K562 (cell line): ENCODE data around the gene WT1. TPM values are rescaled to one million over a fixed set of nuclear protein-coding genes. Genes with fewer than 3 reads are reported as not detected.

Experiments used
- CBX1 ChIP-seq: sonication (generic); IDR thresholded peaks from 2 replicates; pipeline ENCODE4 v1.6.1; 2016; ENCODE audit warnings: antibody characterized with exemption, low read depth, mild to moderate bottlenecking
- CEBPB ChIP-seq: fragments of 450-650 bp; IDR thresholded peaks from 2 replicates; pipeline ENCODE4 v1.6.1; 2016; ENCODE audit warnings: missing genetic modification characterization, missing compliant biosample characterization
- CREM ChIP-seq: IDR thresholded peaks from 2 replicates; pipeline ENCODE4 v1.6.1; 2014; ENCODE audit warnings: antibody characterized with exemption, low read depth
- EWSR1 ChIP-seq: fragments of 450-650 bp; IDR thresholded peaks from 2 replicates; pipeline ENCODE4 v1.6.1; 2018; ENCODE audit warnings: borderline replicate concordance, mild to moderate bottlenecking, low read depth, moderate library complexity; ENCODE audit not compliant: partially characterized antibody
- MEF2A ChIP-seq: IDR thresholded peaks from 2 replicates; pipeline ENCODE4 v1.6.1; 2011; ENCODE audit warnings: low read depth, mild to moderate bottlenecking, low read length, moderate library complexity; ENCODE audit not compliant: control insufficient read depth
- MTA3 ChIP-seq: fragments of 450-650 bp; formaldehyde crosslinking; IDR thresholded peaks from 2 replicates; pipeline ENCODE4 v1.6.1; 2017; ENCODE audit warnings: mild to moderate bottlenecking, borderline replicate concordance
- SMAD4 ChIP-seq: fragments of 250-450 bp; sonication (Bioruptor Pico); conservative IDR thresholded peaks from 2 replicates; pipeline ENCODE4 v1.8.0; 2021; ENCODE audit warnings: inconsistent platforms, mild to moderate bottlenecking, moderate library complexity
- TCF7L2 ChIP-seq: fragments of 150-350 bp; IDR thresholded peaks from 2 replicates; pipeline ENCODE4 v1.6.1; 2016; ENCODE audit warnings: low read depth, mild to moderate bottlenecking, low read length, moderate library complexity
- TEAD1 ChIP-seq, 2 experiments: fragments of 450-650 bp in 1 of 2; sonication (generic) in 1 of 2; formaldehyde crosslinking; IDR thresholded peaks; 2 replicates each; pipeline versions ENCODE4 v1.4.0 to v1.8.0; 2020 to 2022; ENCODE audit warnings: mild to moderate bottlenecking in 2 of 2, missing genetic modification reagents in 1 of 2
- TFAP4 ChIP-seq: sonication (generic); formaldehyde crosslinking; IDR thresholded peaks from 2 replicates; pipeline ENCODE4 v1.8.0; 2022; ENCODE audit warnings: missing genetic modification reagents, mild to moderate bottlenecking, moderate library complexity, borderline replicate concordance
- ZBED1 ChIP-seq: IDR thresholded peaks from 2 replicates; pipeline ENCODE4 v1.6.1; 2014
- ZNF407 ChIP-seq: fragments of 450-650 bp; IDR thresholded peaks from 2 replicates; pipeline ENCODE4 v1.6.1; 2016; ENCODE audit warnings: low read depth
- polyA plus RNA-seq, 8 experiments: library from polyadenylated mRNA; depleted of rRNA in 4 of 8; stranded (reverse) in 5 of 8; unstranded in 3 of 8; fragments of >200 nt; fragmentation: Nextera tagmentation in 2 of 8; fragmentation: Illumina TruSeq in 1 of 8; extraction: Ambion mirVana in 2 of 8; extraction: Trizol in 1 of 8; gene quantifications; 2 replicates each; pipeline versions ENCODE4 v1.2.1 to v1.2.3, GENCODE V29; 2011 to 2014; ENCODE audit warnings: inconsistent platforms in 1 of 8, missing spikeins in 1 of 8
- total RNA-seq, 7 experiments: library from RNA; depleted of rRNA in 6 of 7; stranded (reverse); fragments of >200 nt in 6 of 7; fragmentation: Illumina TruSeq in 2 of 7; extraction: Trizol in 2 of 7; gene quantifications; 2 replicates each; pipeline versions ENCODE4 v1.2.1 to v1.2.3, GENCODE V29; 2011 to 2021; ENCODE audit warnings: low replicate concordance in 1 of 7

The WT1 gene
- total and polyA plus RNA-seq, 9 of the 15 experiments (the other 6 are each of a cell fraction or from before 2014, with no cell fraction given), result 7.1 to 33.8 (median 19.4) TPM

- TF ChIP-seq MEF2A, result no peak
- TF ChIP-seq ZBED1, result peak; percentile 17; the same call in 1 of the 2 replicates
- peak; percentile 97 for TF ChIP-seq MTA3
- TF ChIP-seq TEAD1 (CRISPR knock-in tag; IDR thresholded peaks at IDR 0.05), result peak in 1 of 2 experiments; percentile 7; a peak in 1 of 4 replicates
- TF ChIP-seq ZNF407, result no peak
- TF ChIP-seq CBX1, result peak; percentile 87; the same call in 1 of the 2 replicates
- peak; percentile 54 for TF ChIP-seq CREM
- peak; percentile 98 for TF ChIP-seq TFAP4
- TF ChIP-seq EWSR1, result no peak
- TF ChIP-seq CEBPB (tag), result peak; percentile 54; the same call in 1 of the 2 replicates
- TF ChIP-seq TCF7L2, result no peak
- TF ChIP-seq SMAD4, result peak; percentile 79
These were observed 785 bp downstream of the WT1 start (continued) for GRCh38 chr11:32434356-32435151.
